C1 segment of cervical spinal cord (tissue), 14 donors: ENCODE measurements around the gene HS6ST2.

ENCODE experiments used
- DNase-seq, 14 donors: peaks; one replicate each; lab custom pipeline; 2025; lab: John Stamatoyannopoulos, UW

HS6ST2 gene

GRCh38 chrX:132743086-132743485 is 215.3 kb downstream of the HS6ST2 start:
- no peak for DNase-seq

DNA sequence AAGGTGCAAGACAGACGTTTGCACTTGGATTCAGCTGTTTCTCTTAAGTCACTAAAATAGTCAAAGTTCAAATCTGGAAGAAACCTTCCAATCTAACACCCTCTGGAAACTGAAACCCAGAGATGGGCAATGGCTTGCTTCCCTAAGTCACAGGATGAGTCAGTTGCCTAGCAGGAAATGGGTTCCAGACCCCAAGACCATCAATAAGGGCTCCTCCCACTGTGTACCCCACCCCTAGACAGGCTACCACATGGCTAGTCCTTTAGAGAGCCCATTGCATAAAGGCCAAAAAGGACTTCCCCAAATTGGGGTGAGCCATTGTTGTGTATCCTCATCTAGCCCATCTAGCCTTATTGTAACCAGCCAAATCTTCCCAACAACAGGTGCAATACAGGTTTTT is 216.2 kb downstream of the HS6ST2 start:
- DNase-seq, result no peak

DNA sequence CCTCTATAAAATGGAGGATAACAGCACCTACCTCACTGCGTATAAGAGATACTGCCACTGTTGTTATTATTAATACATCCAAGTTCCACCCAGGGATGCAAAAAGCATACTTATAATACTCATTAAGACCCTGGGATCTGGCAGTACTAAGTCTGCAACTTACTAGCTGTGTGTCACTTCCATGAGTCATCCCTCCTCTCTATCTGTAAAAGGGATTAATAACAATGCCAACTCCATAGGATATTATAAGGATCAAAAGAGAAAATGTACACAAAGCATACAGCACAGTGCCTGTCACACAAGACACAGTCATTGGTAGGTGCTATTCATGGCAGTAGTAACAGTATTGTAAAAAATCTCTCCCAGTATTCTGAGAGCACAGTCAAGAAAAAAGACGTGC is 216.7 kb downstream of the HS6ST2 start:
- DNase-seq, result no peak

- no peak for DNase-seq
Observed at GRCh38 chrX:132740316-132741123, 217.9 kb downstream of the HS6ST2 start.

DNA sequence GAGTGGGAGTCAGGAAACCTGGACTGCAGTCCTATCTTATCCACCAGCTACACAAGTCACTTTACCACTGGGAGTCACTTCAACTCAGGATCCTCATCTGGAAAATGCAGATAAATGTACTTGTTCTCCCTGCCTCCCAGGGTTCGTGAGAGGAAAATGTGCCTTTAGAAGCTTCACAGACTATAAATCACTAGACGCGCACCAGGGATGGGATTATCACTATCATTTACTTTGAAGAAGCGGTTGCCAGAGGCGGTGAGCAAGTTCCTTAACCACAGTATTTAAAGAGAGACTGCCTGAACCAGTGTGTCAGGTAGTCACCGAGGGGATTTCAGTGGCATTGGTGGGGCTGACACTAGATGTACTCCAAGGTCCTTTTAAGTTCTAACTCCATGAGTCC is 219.5 kb downstream of the HS6ST2 start:
- DNase-seq, result no peak

DNA sequence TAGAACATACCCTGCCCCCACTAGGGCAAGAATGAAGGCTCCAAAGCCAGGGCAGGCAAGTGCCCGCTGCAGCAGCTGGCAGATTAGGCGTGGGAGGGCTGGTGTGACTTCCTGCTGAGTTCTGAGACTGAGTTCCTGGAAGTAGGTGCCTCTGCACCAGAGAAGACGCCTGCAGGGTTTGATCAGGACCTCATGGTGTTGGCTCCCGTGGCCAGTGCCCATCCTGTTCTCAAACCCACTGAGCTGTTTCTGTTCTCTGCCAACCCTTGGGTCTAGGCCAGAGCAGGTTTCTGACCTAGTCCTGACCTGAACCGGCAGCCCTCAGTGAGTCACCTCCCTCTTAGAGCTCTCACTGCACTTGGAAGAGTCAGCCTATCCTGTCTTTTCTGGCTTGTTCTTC is 220.7 kb downstream of the HS6ST2 start:
- DNase-seq, result no peak

- no peak for DNase-seq
Observed at GRCh38 chrX:132732236-132732635, 226.2 kb downstream of the HS6ST2 start.

- no peak for DNase-seq
Observed at GRCh38 chrX:132730726-132731125, 227.7 kb downstream of the HS6ST2 start.

DNA sequence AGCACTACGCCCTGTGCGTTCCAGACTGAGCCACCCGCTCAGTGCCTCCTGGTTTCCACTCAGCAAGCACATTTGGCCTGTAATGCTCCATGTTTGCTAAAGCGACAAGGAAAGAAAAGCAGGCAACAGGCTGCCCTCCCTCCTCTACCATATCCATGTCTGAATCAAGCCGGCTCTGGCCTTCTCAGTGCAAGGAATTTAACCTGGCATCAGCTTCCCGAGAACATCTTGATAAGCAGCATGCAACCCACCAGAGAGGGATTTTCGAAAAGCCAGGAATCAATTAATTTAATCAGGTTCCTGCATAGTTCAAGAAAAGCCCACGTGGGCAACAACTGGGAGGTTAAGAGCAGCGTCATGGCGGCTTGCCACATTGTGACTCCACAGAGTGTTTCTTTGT is 228.2 kb downstream of the HS6ST2 start:
- no peak for DNase-seq

GRCh38 chrX:132728296-132728695 is 230.1 kb downstream of the HS6ST2 start:
- DNase-seq, result no peak

DNA sequence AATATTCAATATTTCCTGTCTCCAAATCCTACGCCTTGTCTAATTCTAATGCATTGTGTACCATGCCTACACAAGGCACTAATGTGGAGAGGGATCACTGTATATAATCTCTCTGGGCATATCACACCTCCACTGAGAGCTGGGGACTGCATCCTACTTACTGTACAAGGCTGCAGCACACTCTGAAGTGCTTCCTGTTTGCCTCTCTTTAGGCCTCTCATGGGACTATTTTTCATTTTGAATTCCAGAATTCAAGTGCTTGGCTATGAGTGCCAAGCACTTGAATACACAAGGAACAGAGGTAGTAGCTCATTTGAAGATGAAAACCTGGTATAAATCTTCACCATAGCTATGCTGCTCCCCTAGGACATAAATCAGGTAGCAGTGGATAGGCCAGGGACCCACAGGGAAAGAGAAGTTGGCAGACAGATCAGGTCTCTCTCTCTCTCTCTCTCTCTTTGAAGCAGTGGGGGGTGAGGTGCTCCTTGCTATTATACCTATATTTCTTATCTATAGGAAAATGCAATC is 239.9 kb downstream of the HS6ST2 start:
- no peak for DNase-seq

- DNase-seq, result no peak
Observed at GRCh38 chrX:132716006-132716405, 242.4 kb downstream of the HS6ST2 start.

DNA sequence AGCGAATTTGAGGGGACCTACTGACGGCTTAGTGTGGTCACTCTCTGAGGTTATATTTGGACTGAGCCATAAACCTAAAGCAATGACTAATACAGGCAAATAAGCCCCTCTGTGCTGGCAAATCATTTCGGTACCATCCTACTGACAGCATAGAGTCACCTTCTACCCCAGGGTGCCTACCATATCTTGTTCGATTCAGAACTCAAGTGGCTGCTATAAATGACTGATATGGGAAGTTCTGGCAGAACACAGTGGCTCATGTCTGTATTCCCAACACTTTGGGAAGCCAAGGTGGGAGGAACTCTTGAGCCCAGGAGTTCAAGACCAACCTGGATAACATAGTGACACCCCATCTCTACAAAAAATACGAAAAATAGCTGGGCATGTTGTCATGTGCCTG is 243.5 kb downstream of the HS6ST2 start:
- DNase-seq, result no peak

DNA sequence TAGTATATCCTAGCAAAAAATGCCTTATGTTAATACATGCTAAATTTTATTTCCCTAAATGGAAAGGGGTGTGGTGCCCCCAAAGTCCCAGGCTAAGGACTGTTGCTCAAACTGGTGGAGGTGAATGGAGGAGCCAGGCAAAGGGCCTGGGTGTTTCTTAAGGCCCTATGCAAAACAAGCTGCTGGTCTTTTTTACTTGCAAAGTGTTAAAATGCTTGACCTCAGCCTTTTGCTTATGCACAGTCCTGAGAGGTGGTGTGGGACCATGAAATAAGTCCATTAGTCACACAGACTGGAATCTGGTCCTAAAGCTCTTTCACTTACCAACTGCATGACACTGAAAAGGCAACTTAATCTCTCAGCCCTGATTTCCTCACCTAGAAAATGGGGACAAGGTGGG is 246.1 kb downstream of the HS6ST2 start:
- no peak for DNase-seq

GRCh38 chrX:132710656-132711155 is 247.7 kb downstream of the HS6ST2 start:
- no peak for DNase-seq

- DNase-seq, result no peak
Observed at GRCh38 chrX:132708529-132708928, 249.9 kb downstream of the HS6ST2 start.

GRCh38 chrX:132704769-132705168 is 253.7 kb downstream of the HS6ST2 start:
- no peak for DNase-seq

DNA sequence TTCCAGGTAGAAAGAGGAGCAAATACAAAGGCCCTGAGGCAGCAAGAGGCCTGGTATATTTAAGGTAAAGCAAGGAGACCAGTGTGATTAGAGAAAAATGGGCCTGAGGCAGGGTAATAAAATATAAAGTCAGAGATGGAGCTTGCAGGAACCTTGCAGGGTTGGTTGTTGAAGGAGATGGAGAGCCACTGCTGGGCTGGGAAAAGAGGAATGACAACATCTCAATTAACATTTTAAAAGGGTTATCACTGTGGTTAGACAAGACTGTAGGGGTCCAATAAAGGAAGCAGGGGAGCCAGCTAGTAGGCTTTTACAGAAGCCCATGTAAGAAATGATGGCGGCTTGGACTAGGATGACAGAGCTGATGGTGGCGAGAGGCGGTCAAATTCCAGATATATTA is 264.0 kb downstream of the HS6ST2 start:
- no peak for DNase-seq

- DNase-seq, result no peak
Observed at GRCh38 chrX:132692526-132692925, 265.9 kb downstream of the HS6ST2 start.

- DNase-seq, result no peak
Observed at GRCh38 chrX:132692066-132692465, 266.4 kb downstream of the HS6ST2 start.

DNA sequence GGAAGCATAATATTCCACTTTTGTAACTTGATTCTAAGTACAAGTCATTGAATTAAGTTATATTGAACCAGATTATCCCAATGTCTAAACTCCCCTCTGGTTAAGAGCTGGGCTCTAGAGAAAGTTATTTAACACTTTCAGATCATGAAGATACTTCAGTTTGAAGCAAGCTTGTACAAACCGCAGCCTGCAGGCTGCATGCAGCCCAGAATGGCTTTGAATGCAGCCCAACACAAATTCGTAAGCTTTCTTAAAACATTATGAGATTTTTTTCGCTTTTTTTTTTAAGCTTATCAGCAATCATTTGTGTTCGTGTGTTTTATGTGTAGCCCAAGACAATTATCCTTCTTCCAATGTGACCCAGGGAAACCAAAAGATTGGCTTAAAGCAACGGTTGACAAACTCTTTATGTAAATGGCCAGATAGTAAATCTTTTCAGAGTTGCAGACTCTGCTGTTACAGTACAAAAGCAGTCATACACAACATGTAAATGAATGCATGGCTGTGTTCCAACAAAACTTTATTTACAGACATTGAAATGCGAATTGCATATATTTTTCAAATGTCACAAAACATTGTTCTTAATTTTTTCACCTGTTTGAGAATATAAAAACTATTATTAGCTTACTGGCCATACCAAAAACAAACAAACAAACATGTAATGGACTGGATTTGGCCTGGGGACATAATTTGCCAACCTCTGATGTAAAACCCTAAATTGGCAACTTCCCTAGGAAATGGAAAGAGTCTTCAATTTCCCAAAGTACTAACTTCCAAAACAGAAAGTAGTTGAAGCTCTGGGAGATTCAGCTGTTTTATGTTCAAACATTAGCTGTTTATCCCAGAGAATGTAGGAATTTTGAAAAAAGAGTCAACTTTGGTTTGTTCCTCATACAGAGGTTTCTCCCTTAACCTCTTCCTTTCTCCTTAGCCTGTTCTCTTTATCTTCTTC is 268.5 kb downstream of the HS6ST2 start:
- no peak for DNase-seq

DNA sequence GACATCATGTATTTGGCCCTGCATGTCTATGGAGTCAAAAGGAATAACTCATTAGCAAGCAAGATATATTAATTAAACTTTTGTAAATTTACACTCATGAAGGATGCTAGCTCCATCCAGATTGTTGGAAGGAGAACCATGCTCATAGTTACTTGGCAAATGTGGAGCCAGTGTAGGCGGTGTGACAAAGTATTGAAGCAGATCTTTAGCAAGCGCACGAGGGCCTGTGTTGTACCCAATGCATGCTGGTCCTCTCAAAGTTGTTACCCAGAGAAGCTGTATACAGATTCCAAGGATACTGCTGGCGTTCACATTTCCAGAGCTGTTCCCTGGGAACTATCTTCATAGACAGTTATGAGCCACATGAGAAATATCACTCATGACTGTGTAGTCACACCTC is 273.2 kb downstream of the HS6ST2 start:
- DNase-seq, result no peak
